Neuronal stem cell (in vitro differentiated cells): ENCODE data around the gene THSD4.
"Not testable (repeated sequence)": the region's sequence is repeated elsewhere in the genome, so short reads cannot be mapped to it uniquely, and the experiment has no call there.

ENCODE experiments used
- DNase-seq: peaks from one replicate; pipeline ENCODE4 v3.0.0-alpha.2; 2013; ENCODE audit warnings: low spot score
- H2AFZ ChIP-seq: one replicate; pipeline ENCODE4 v1.6.1; 2013; ENCODE audit warnings: mild to moderate bottlenecking, low read length, inconsistent platforms
- H2AK5ac ChIP-seq: 2 replicates; pipeline ENCODE4 v1.6.1; 2013; ENCODE audit warnings: low read depth, mild to moderate bottlenecking, inconsistent platforms, low read length, moderate library complexity, mixed read lengths
- H2BK120ac ChIP-seq: 2 replicates; pipeline ENCODE4 v1.6.1; 2013; ENCODE audit warnings: low read depth, mild to moderate bottlenecking, inconsistent platforms, low read length, moderate library complexity, mixed read lengths
- H2BK12ac ChIP-seq: one replicate; pipeline ENCODE4 v1.6.1; 2013; ENCODE audit warnings: low read length, inconsistent platforms
- H2BK15ac ChIP-seq: 2 replicates; pipeline ENCODE4 v1.6.1; 2013; ENCODE audit warnings: mild to moderate bottlenecking, low read length, inconsistent platforms, mixed read lengths
- H2BK5ac ChIP-seq: one replicate; pipeline ENCODE4 v1.6.1; 2013; ENCODE audit warnings: inconsistent platforms, mild to moderate bottlenecking, low read length, moderate library complexity
- H3K14ac ChIP-seq: one replicate; pipeline ENCODE4 v1.6.1; 2013; ENCODE audit warnings: low read length, inconsistent platforms
- H3K18ac ChIP-seq: 2 replicates; pipeline ENCODE4 v1.6.1; 2013; ENCODE audit warnings: low read length, inconsistent platforms
- H3K23ac ChIP-seq: 2 replicates; pipeline ENCODE4 v1.6.1; 2013; ENCODE audit warnings: low read depth, mild to moderate bottlenecking, mixed read lengths, low read length, inconsistent platforms; ENCODE audit not compliant: poor library complexity
- H3K27ac ChIP-seq: replicated peaks from 3 replicates; pipeline ENCODE4 v1.5.1; 2013; ENCODE audit warnings: low read length, inconsistent platforms
- H3K27me3 ChIP-seq, 3 experiments: 2 replicates each; pipeline ENCODE4 v1.6.1; 2013; ENCODE audit warnings: low read length in 3 of 3, mild to moderate bottlenecking in 2 of 3, inconsistent platforms in 1 of 3, low read depth in 1 of 3, mixed read lengths in 1 of 3, moderate library complexity in 1 of 3; ENCODE audit not compliant: control insufficient read depth in 3 of 3, insufficient read depth in 3 of 3
- H3K36me3 ChIP-seq, 2 donors: replicated peaks in 1 of 2; 2 replicates each; pipeline ENCODE4 v1.6.1; 2013; ENCODE audit warnings: low read length in 2 of 2; ENCODE audit not compliant: control insufficient read depth in 2 of 2, insufficient read depth in 2 of 2
- H3K4ac ChIP-seq: 2 replicates; pipeline ENCODE4 v1.6.1; 2013; ENCODE audit warnings: inconsistent platforms, mild to moderate bottlenecking, low read length, moderate library complexity
- H3K4me1 ChIP-seq, 2 donors: 1 replicate in 1 of 2; 2 replicates in 1 of 2; pipeline ENCODE4 v1.6.1; 2013; ENCODE audit warnings: low read length in 2 of 2, low read depth in 1 of 2; ENCODE audit not compliant: control insufficient read depth in 2 of 2, insufficient read depth in 1 of 2
- H3K4me2 ChIP-seq: one replicate; pipeline ENCODE4 v1.6.1; 2013; ENCODE audit warnings: mild to moderate bottlenecking, low read length, inconsistent platforms; ENCODE audit not compliant: insufficient read depth, poor library complexity, severe bottlenecking
- H3K4me3 ChIP-seq, 2 donors: 2 replicates each; pipeline ENCODE4 v1.5.1; 2013; ENCODE audit warnings: low read length in 2 of 2, mild to moderate bottlenecking in 2 of 2, inconsistent platforms in 1 of 2, moderate library complexity in 1 of 2
- H3K79me1 ChIP-seq: one replicate; pipeline ENCODE4 v1.6.1; 2013; ENCODE audit warnings: low read depth, mild to moderate bottlenecking, inconsistent platforms, low read length, moderate library complexity
- H3K9ac ChIP-seq: one replicate; pipeline ENCODE4 v1.6.1; 2013; ENCODE audit warnings: mild to moderate bottlenecking, low read depth, low read length, inconsistent platforms; ENCODE audit not compliant: poor library complexity
- H3K9me3 ChIP-seq, 2 donors: replicated peaks in 1 of 2; 2 replicates each; pipeline versions ENCODE3 to v1.6.1; 2013; ENCODE audit warnings: low read length in 2 of 2, mild to moderate bottlenecking in 2 of 2, inconsistent platforms in 1 of 2, low read depth in 1 of 2, mixed read lengths in 1 of 2, moderate library complexity in 1 of 2; ENCODE audit not compliant: control insufficient read depth in 2 of 2, insufficient read depth in 1 of 2
- H4K8ac ChIP-seq: one replicate; pipeline ENCODE4 v1.6.1; 2013; ENCODE audit warnings: low read depth, mild to moderate bottlenecking, inconsistent platforms, low read length, moderate library complexity
- H4K91ac ChIP-seq: one replicate; pipeline ENCODE4 v1.6.1; 2013; ENCODE audit warnings: low read length, low read depth, mild to moderate bottlenecking, inconsistent platforms; ENCODE audit not compliant: poor library complexity
- WGBS, 2 donors: extraction: QIAGEN DNeasy Blood & Tissue Kit; methylation state at CpG; one replicate each; pipeline ENCODE4 v1.1.7; 2013; ENCODE audit warnings: missing lambda C conversion rate in 2 of 2, mixed read lengths in 1 of 2; ENCODE audit not compliant: insufficient read length in 2 of 2, insufficient replicate concordance in 1 of 2; ENCODE audit errors: extremely low coverage in 2 of 2; 5-methylcytosine and 5-hydroxymethylcytosine counted together

Gene THSD4

DNA sequence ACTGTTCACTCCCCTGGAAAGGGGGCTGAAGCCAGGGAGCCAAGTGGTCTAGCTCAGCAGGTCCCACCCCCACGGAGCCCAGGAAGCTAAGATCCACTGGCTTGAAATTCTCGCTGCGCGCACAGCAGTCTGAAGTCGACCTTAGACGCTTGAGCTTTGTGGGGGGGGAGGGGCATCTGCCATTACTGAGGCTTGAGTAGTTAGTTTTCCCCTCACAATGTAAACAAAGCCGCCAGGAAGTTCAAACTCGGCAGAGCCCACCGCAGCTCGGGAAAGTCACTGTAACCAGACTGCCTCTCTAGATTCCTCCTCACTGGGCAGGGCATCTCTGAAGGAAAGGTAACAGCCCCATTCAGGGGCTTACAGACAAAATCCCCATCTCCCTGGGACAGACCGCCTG is 150.3 kb downstream of the THSD4 start:
- H3K79me1 ChIP-seq, H3K4me2 ChIP-seq: not testable (repeated sequence)
- WGBS, 2 donors, result no CpG with 5 or more reads among the region's 11 CpGs

DNA sequence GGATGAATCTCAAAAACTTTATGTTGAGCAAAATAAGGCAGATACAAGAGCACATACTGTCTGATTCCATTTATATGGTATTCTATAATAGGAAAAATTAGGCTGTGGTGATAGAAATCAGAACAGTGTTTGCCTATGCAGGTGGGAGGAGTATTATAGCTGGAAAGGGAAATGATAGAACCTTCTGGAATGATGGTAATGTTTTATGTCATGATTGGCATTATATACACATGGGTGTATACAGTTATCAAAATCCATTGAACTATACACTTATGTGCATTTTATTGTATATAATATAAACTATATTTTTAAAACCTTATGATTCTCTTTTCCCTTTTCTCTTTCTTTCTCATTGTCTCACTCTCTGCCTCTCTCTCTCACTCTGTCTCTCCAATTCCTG is 156.1 kb downstream of the THSD4 start:
- Histone ChIP-seq H2AFZ (no peak overlapping the region), H3K36me3 (no peaks in the 10 kb centered on the region), H2BK12ac (no peak overlapping the region), H3K9me3 (no peaks in the 10 kb centered on the region), H3K27ac (no peak overlapping the region), H3K14ac (no peak overlapping the region), H3K23ac (no peak overlapping the region), H2BK120ac (no peak overlapping the region), H2BK5ac (no peak overlapping the region), H4K91ac (no peak overlapping the region), H4K8ac (no peak overlapping the region), H3K79me1 (no peaks in the 10 kb centered on the region), H3K18ac (no peak overlapping the region), H2BK15ac (no peak overlapping the region), H3K4me2 (no peak overlapping the region), H3K27me3 (no peaks in the 10 kb centered on the region), H3K9ac (no peak overlapping the region), H3K4me1 (no peaks in the 10 kb centered on the region), H3K4me3 (no peak overlapping the region), H3K4ac (no peak overlapping the region), H2AK5ac (no peak overlapping the region)
- no peak for DNase-seq

More for the DNA sequence above, 150.3 kb downstream of the THSD4 start:
- H4K8ac ChIP-seq, H2AK5ac ChIP-seq, H2AFZ ChIP-seq, H2BK5ac ChIP-seq, H4K91ac ChIP-seq, H3K9ac ChIP-seq, H3K14ac ChIP-seq, H3K4ac ChIP-seq, DNase-seq, H3K9me3 ChIP-seq, H3K27me3 ChIP-seq, H3K18ac ChIP-seq, H3K4me1 ChIP-seq, H2BK12ac ChIP-seq, H2BK15ac ChIP-seq, H3K36me3 ChIP-seq, H3K4me3 ChIP-seq, H3K27ac ChIP-seq, H3K23ac ChIP-seq, H2BK120ac ChIP-seq: not testable (repeated sequence)

DNA sequence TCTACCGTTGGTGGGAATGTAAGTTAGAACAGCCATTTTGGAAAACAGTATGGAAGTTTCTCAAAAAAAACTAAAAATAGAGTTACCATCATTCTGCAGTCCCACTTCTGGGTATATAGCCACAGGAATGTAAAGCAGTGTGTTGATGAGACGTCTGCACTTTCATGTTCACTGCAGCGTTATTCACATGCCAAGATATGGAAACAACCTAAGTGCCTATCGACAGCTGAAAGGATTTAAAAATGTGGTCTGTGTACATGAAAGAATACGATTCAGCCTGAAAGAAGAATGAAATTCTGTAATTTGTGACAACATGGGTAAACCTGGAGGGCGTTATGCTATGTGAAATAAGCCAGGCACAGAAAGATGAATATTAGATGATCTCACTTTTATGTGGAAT is 157.7 kb downstream of the THSD4 start:
- Histone ChIP-seq H2BK15ac (no peak overlapping the region), H3K14ac (no peak overlapping the region), H3K9ac (no peak overlapping the region), H3K23ac (no peak overlapping the region), H2BK5ac (no peak overlapping the region), H3K4me3 (no peak overlapping the region), H4K91ac (no peak overlapping the region), H2BK120ac (no peak overlapping the region), H3K4me1 (no peaks in the 10 kb centered on the region), H3K9me3 (no peaks in the 10 kb centered on the region), H3K4ac (no peak overlapping the region), H2BK12ac (no peak overlapping the region), H3K18ac (no peak overlapping the region), H3K27me3 (no peaks in the 10 kb centered on the region), H3K27ac (no peak overlapping the region), H3K79me1 (no peaks in the 10 kb centered on the region), H2AFZ (no peak overlapping the region), H2AK5ac (no peak overlapping the region), H3K4me2 (no peak overlapping the region), H3K36me3 (no peaks in the 10 kb centered on the region), H4K8ac (no peak overlapping the region)
- WGBS, 2 donors, result no CpG with 5 or more reads among the region's 6 CpGs
- DNase-seq, result no peak

DNA sequence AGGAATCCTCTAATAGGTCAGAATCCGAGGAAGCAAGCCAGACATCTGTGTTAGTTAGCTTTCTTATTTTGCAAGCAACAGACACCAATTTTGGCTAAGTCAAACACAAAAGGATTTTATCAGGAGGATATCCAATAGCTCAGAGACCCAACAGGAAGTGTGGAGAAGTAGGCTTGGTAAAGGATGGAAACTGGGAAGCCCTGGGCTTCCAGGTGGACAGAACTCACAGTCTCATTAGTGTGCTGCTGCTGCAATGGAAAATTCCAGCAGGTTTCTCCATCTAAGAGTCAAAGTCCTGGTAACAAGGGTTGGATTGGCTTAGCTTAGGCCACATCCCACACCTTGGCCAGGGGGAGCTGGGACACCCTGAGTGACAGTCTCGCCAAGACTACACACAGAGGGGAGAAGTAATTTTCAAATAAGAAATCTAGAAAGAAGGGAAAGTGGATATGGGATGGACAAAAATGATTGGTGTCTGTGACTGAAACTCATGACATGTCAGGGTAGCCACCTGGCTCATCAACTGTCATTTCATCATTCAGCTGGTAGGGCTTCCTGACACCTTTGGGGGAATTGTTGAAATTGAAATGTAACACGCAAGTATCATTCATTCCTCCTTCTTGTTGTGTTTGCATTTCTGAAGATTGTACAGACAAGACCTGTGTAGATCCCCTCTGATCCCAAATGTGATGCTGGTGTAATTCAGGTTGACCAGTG is 158.6 kb downstream of the THSD4 start:
- Histone ChIP-seq H4K91ac (no peak overlapping the region), H3K18ac (no peak overlapping the region), H2BK120ac (no peak overlapping the region), H3K9ac (no peak overlapping the region), H3K4me2 (no peak overlapping the region), H3K79me1 (no peaks in the 10 kb centered on the region), H4K8ac (no peak overlapping the region), H3K36me3 (no peaks in the 10 kb centered on the region), H2BK5ac (no peak overlapping the region), H3K27me3 (no peaks in the 10 kb centered on the region), H3K4ac (no peak overlapping the region), H3K27ac (no peak overlapping the region), H3K23ac (no peak overlapping the region), H2AFZ (no peak overlapping the region), H2BK12ac (no peak overlapping the region), H2AK5ac (no peak overlapping the region), H2BK15ac (no peak overlapping the region), H3K4me3 (no peak overlapping the region), H3K14ac (no peak overlapping the region), H3K4me1 (no peaks in the 10 kb centered on the region), H3K9me3 (no peaks in the 10 kb centered on the region)
- DNase-seq, result no peak
- WGBS, 2 donors, result no CpG with 5 or more reads among the region's 3 CpGs
